H1 (cell line): ENCODE measurements around the gene ZFYVE21. TPM values are rescaled to one million over a fixed set of nuclear protein-coding genes. Genes with fewer than 3 reads are reported as not detected.

Experiments
- CTCF ChIA-PET: fragments of 300-600 bp; sonication (Branson Sonifier 250); formaldehyde crosslinking; loops from one replicate; lab custom pipeline; 2021; ENCODE audit not compliant: partially characterized antibody; lab: Charles Lee
- POLR2A ChIA-PET: fragments of 300-600 bp; sonication (Branson Sonifier 250); formaldehyde crosslinking; loops from one replicate; lab custom pipeline; 2021; ENCODE audit warnings: inconsistent platforms; ENCODE audit not compliant: partially characterized antibody; lab: Charles Lee
- DNase-seq, 2 experiments: peaks; one replicate each; pipeline versions ENCODE4 v3.0.0 to v3.0.0-alpha.2; 2010 to 2022; ENCODE audit warnings: low spot score in 2 of 2, low read depth in 1 of 2, mixed read lengths in 1 of 2
- FAIRE-seq: peaks from 2 replicates; lab custom pipeline; 2011; peaks lifted over from hg19 to GRCh38; lab: Jason Lieb, UNC
- H2AFZ ChIP-seq: 2 replicates; pipeline ENCODE4 v1.8.1; 2012; ENCODE audit warnings: low read length, inconsistent platforms
- H2AK5ac ChIP-seq: 2 replicates; pipeline ENCODE4 v1.6.1; 2013; ENCODE audit warnings: low read depth, low read length
- H2BK120ac ChIP-seq: replicated peaks from 2 replicates; pipeline ENCODE3; 2013; ENCODE audit warnings: low read depth, low read length, inconsistent platforms
- H2BK12ac ChIP-seq: 2 replicates; pipeline ENCODE4 v1.6.1; 2013; ENCODE audit warnings: low read depth, low read length
- H2BK15ac ChIP-seq: 2 replicates; pipeline ENCODE4 v1.6.1; 2013; ENCODE audit warnings: low read length
- H2BK20ac ChIP-seq: 2 replicates; pipeline ENCODE4 v1.6.1; 2013; ENCODE audit warnings: low read length
- H2BK5ac ChIP-seq: 2 replicates; pipeline ENCODE4 v1.6.1; 2013; ENCODE audit warnings: low read depth, low read length
- H3K14ac ChIP-seq: 2 replicates; pipeline ENCODE4 v1.6.1; 2013; ENCODE audit warnings: inconsistent platforms; ENCODE audit not compliant: insufficient read length
- H3K18ac ChIP-seq: 2 replicates; pipeline ENCODE4 v1.6.1; 2013; ENCODE audit warnings: low read length; ENCODE audit errors: extremely low read depth
- H3K23ac ChIP-seq: 2 replicates; pipeline ENCODE4 v1.6.1; 2013; ENCODE audit warnings: inconsistent platforms; ENCODE audit not compliant: insufficient read length
- H3K23me2 ChIP-seq: 2 replicates; pipeline ENCODE4 v1.6.1; 2013; ENCODE audit warnings: low read depth, low read length
- H3K27ac ChIP-seq: 2 replicates; pipeline ENCODE4 v1.6.1; 2011; ENCODE audit warnings: low read depth, low read length, inconsistent platforms
- H3K27me3 ChIP-seq, 4 experiments: replicated peaks in 1 of 4; 1 replicate in 1 of 4; 2 replicates in 3 of 4; pipeline versions ENCODE4 v1.6.1 to v1.8.1; 2011 to 2013; ENCODE audit warnings: low read length in 3 of 4, mild to moderate bottlenecking in 3 of 4, inconsistent platforms in 2 of 4, mixed read lengths in 2 of 4, moderate library complexity in 1 of 4; ENCODE audit not compliant: control insufficient read depth in 3 of 4, insufficient read depth in 3 of 4; ENCODE audit errors: extremely low read depth in 1 of 4
- H3K36me3 ChIP-seq, 4 experiments: 2 replicates each; pipeline versions ENCODE4 v1.6.1 to v1.8.1; 2011 to 2013; ENCODE audit warnings: mild to moderate bottlenecking in 4 of 4, low read length in 3 of 4, moderate library complexity in 2 of 4, control low read depth in 1 of 4, inconsistent platforms in 1 of 4; ENCODE audit not compliant: insufficient read depth in 4 of 4, control insufficient read depth in 2 of 4
- H3K4ac ChIP-seq: replicated peaks from 2 replicates; pipeline ENCODE3; 2013; ENCODE audit warnings: low read length, low read depth, mixed read lengths, inconsistent platforms; ENCODE audit not compliant: insufficient read length
- H3K4me1 ChIP-seq, 4 experiments: replicated peaks in 1 of 4; 1 replicate in 1 of 4; 2 replicates in 3 of 4; pipeline versions ENCODE4 v1.6.1 to v1.8.1; 2011 to 2013; ENCODE audit warnings: low read length in 3 of 4, inconsistent platforms in 2 of 4, mixed read lengths in 1 of 4; ENCODE audit not compliant: insufficient read depth in 4 of 4, control insufficient read depth in 3 of 4
- H3K4me2 ChIP-seq, 2 experiments: 2 replicates each; pipeline versions ENCODE4 v1.6.1 to v1.8.1; 2011 to 2013; ENCODE audit warnings: low read depth in 2 of 2, low read length in 2 of 2, control low read depth in 1 of 2, inconsistent platforms in 1 of 2, mild to moderate bottlenecking in 1 of 2; ENCODE audit not compliant: insufficient read depth in 1 of 2
- H3K4me3 ChIP-seq, 4 experiments: fragments of 200-600, 300-600 bp in 1 of 4; sonication (generic), shearing (Covaris generic), sonication (Bioruptor Twin) in 1 of 4; 2 replicates each; pipeline versions ENCODE4 v1.5.1 to v1.8.1; 2011 to 2016; ENCODE audit warnings: low read length in 4 of 4, low read depth in 3 of 4, control low read depth in 2 of 4, inconsistent platforms in 2 of 4, mild to moderate bottlenecking in 2 of 4, mixed read lengths in 1 of 4, moderate library complexity in 1 of 4; ENCODE audit not compliant: insufficient read depth in 2 of 4; ENCODE audit errors: extremely low read depth in 1 of 4
- H3K56ac ChIP-seq: replicated peaks from 2 replicates; pipeline ENCODE3; 2013; ENCODE audit warnings: low read depth, mild to moderate bottlenecking, mixed read lengths, low read length, inconsistent platforms; ENCODE audit not compliant: insufficient read length
- H3K79me1 ChIP-seq: 2 replicates; pipeline ENCODE4 v1.6.1; 2013; ENCODE audit warnings: low read depth, low read length, control low read depth
- H3K79me2 ChIP-seq, 2 experiments: 2 replicates each; pipeline versions ENCODE4 v1.6.1 to v1.8.1; 2012 to 2013; ENCODE audit warnings: low read length in 2 of 2, mild to moderate bottlenecking in 2 of 2, inconsistent platforms in 1 of 2; ENCODE audit not compliant: insufficient read depth in 2 of 2, control insufficient read depth in 1 of 2
- H3K9ac ChIP-seq, 4 experiments: replicated peaks in 1 of 4; 1 replicate in 1 of 4; 2 replicates in 3 of 4; pipeline versions ENCODE4 v1.6.1 to v1.8.1; 2011 to 2013; ENCODE audit warnings: low read depth in 3 of 4, low read length in 3 of 4, control low read depth in 2 of 4, mild to moderate bottlenecking in 2 of 4, moderate library complexity in 2 of 4, inconsistent platforms in 1 of 4; ENCODE audit errors: extremely low read depth in 1 of 4
- H3K9me3 ChIP-seq, 2 experiments: 2 replicates each; pipeline versions ENCODE4 v1.6.1 to v1.8.1; 2012 to 2013; ENCODE audit warnings: mild to moderate bottlenecking in 2 of 2, moderate library complexity in 2 of 2, control low read depth in 1 of 2, inconsistent platforms in 1 of 2, low read depth in 1 of 2, low read length in 1 of 2, mixed read lengths in 1 of 2; ENCODE audit not compliant: insufficient read depth in 2 of 2
- H4K20me1 ChIP-seq, 2 experiments: replicated peaks in 1 of 2; 2 replicates each; pipeline versions ENCODE3 to v1.8.1; 2011 to 2013; ENCODE audit warnings: inconsistent platforms in 2 of 2, low read length in 2 of 2, mild to moderate bottlenecking in 1 of 2; ENCODE audit not compliant: insufficient read depth in 2 of 2, control insufficient read depth in 1 of 2
- H4K5ac ChIP-seq: 2 replicates; pipeline ENCODE4 v1.6.1; 2013; ENCODE audit warnings: low read length, low read depth, mixed read lengths, inconsistent platforms; ENCODE audit not compliant: insufficient read length
- H4K8ac ChIP-seq: 2 replicates; pipeline ENCODE4 v1.8.0; 2013; ENCODE audit warnings: mild to moderate bottlenecking, moderate library complexity, low read length, inconsistent platforms; ENCODE audit not compliant: insufficient read depth; ENCODE audit errors: extremely low read depth
- H4K91ac ChIP-seq: replicated peaks from 2 replicates; pipeline ENCODE3; 2013; ENCODE audit warnings: low read length, mixed read lengths, inconsistent platforms; ENCODE audit not compliant: insufficient read length
- ASH2L ChIP-seq: fragments of 200-600, 300-600 bp; sonication (generic); IDR thresholded peaks from one replicate; pipeline ENCODE4 v1.7.1; 2017; ENCODE audit warnings: low read length
- BCL11A ChIP-seq, 2 experiments: IDR thresholded peaks; one replicate each; pipeline ENCODE4 v1.6.1; 2011; ENCODE audit warnings: low read depth in 2 of 2, low read length in 2 of 2, mild to moderate bottlenecking in 2 of 2
- JUN ChIP-seq: IDR thresholded peaks from 2 replicates; pipeline ENCODE4 v1.6.1; 2011; ENCODE audit warnings: low read depth, mild to moderate bottlenecking, improper control_type of control experiment, low read length
- POU5F1 ChIP-seq: IDR thresholded peaks from 2 replicates; pipeline ENCODE4 v1.6.1; 2011; ENCODE audit warnings: low read depth, mild to moderate bottlenecking, low read length, moderate library complexity
- WGBS, 2 experiments: shearing (Covaris generic) in 1 of 2; methylation state at CpG; one replicate each; pipeline versions ENCODE4 v1.1.6 to v1.1.7; 2013 to 2015; ENCODE audit warnings: low lambda C conversion rate in 2 of 2, mixed read lengths in 2 of 2, inconsistent platforms in 1 of 2, low coverage in 1 of 2, missing lambda C conversion rate in 1 of 2; ENCODE audit not compliant: insufficient replicate concordance in 2 of 2, insufficient coverage in 1 of 2, insufficient read length in 1 of 2; ENCODE audit errors: extremely low coverage in 1 of 2, missing lambda C conversion rate in 1 of 2; 5-methylcytosine and 5-hydroxymethylcytosine counted together
- polyA plus RNA-seq, 7 experiments: library from polyadenylated mRNA; depleted of rRNA in 3 of 7; stranded (reverse) in 5 of 7; unstranded in 2 of 7; fragments of >200 nt in 5 of 7; fragments of 200-250 nt in 2 of 7; gene quantifications; 1 replicate in 5 of 7; 2 replicates in 1 of 7; 4 replicates in 1 of 7; pipeline versions ENCODE4 v1.2.1 to v1.2.3, GENCODE V29; 2011 to 2013; ENCODE audit warnings: missing spikeins in 2 of 7, mixed read lengths in 2 of 7
- total RNA-seq: library from RNA; stranded (reverse); fragmentation: NEBNext Ultra II Directional; extraction: Animal tissue kit (Norgen Biotek cat#: 25700); gene quantifications from 2 replicates; pipeline ENCODE4 v1.2.1, GENCODE V29; 2021
- TF ChIP-seq, protein P1 (sequence below): IDR thresholded peaks from 2 replicates; pipeline ENCODE4 v1.6.1; 2011; ENCODE audit warnings: low read depth, mild to moderate bottlenecking, low read length; ENCODE audit not compliant: insufficient read depth
- TF ChIP-seq, protein P2 (sequence below): IDR thresholded peaks from 2 replicates; pipeline ENCODE4 v1.6.1; 2012; ENCODE audit warnings: inconsistent platforms

Gene ZFYVE21
- total and polyA plus RNA-seq, 2 of the 8 experiments (the other 6 are each of a cell fraction or from before 2014, with no cell fraction given): 53.4 to 127 TPM

DNA sequence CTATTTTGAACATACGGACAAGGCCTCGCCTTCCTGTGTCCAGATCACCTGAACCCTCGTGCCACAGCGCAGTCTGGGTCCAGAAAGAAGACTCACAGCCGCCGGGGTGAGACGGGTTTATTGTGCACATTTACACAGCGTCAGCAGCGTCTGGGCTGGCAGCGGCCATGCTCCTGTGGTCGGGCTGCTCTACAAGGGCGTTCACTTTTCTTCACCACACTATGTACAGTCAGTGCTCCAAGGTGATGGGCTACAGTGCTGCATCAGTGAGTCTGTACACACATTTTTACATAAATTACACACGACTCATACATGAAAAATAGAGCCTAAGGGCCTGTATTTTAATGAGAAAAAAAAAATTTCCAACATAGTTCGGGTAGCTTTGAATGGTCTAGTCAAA lies 18.0 kb downstream of the ZFYVE21 start:
- Histone ChIP-seq H4K5ac (no peak overlapping the region), H3K36me3 (peaks cover 2 to 19% (median 11%) of the 10 kb centered on the region in 4 experiments; a peak in 5 of 8 replicates), H3K79me2 (no peaks in the 10 kb centered on the region), H2BK15ac (no peak overlapping the region), H3K9me3 (no peaks in the 10 kb centered on the region), H2AFZ (no peak overlapping the region), H3K56ac (no peak overlapping the region), H3K23ac (no peak overlapping the region), H2AK5ac (no peak overlapping the region), H3K23me2 (no peaks in the 10 kb centered on the region), H4K8ac (no peak overlapping the region), H2BK5ac (no peak overlapping the region), H4K91ac (no peak overlapping the region), H2BK120ac (no peak overlapping the region), H3K9ac (no peak overlapping the region), H2BK12ac (no peak overlapping the region), H3K14ac (no peak overlapping the region), H3K4me3 (no peak overlapping the region), H4K20me1 (peaks cover 5 to 12% of the 10 kb centered on the region in 2 experiments), H3K4me1 (no peaks in the 10 kb centered on the region; a peak in 1 of 7 replicates), H3K79me1 (no peaks in the 10 kb centered on the region; the same call in 1 of the 2 replicates), H3K27me3 (no peaks in the 10 kb centered on the region), H3K27ac (no peak overlapping the region), H3K4ac (no peak overlapping the region), H3K4me2 (no peak overlapping the region), H3K18ac (no peak overlapping the region), H2BK20ac (no peak overlapping the region)
- TF ChIP-seq POU5F1 (no peak), JUN (no peak), ASH2L (no peak), BCL11A (IDR thresholded peaks at IDR 0.05; ENCODE audit: low read depth in 2 of 2, low read length in 2 of 2) (no peak)
- TF ChIP-seq, protein P1, sequence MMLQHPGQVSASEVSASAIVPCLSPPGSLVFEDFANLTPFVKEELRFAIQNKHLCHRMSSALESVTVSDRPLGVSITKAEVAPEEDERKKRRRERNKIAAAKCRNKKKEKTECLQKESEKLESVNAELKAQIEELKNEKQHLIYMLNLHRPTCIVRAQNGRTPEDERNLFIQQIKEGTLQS: no peak
- TF ChIP-seq, protein P2, sequence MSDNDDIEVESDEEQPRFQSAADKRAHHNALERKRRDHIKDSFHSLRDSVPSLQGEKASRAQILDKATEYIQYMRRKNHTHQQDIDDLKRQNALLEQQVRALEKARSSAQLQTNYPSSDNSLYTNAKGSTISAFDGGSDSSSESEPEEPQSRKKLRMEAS: no peak
- DNase-seq (no peak), FAIRE-seq (no peak)
- ChIA-PET POLR2A (interaction anchor here (0.8 to 1.4 kb wide), 3 partner anchors 11 to 19 kb away, joined by 3 to 6 read pairs (median 3); partner anchors contain the start of gene XRCC3), CTCF (interaction anchor here (0.6 kb wide), 2 partner anchors 165 to 167 kb away, joined by 3 to 4 read pairs; no protein-coding TSS in a partner anchor)
- 98% methylated on average over 14 of the region's 14 CpGs; no CpG with 5 or more reads in 1 of the 2 experiments for WGBS, 2 experiments
